GM19455 (cell line): ENCODE measurements around the gene AATK.

ENCODE experiments used
- ATAC-seq: cut with Tn5 transposase; IDR thresholded peaks from one replicate; pipeline ENCODE4 v1.9.1; 2021; ENCODE audit not compliant: unreplicated experiment

The AATK gene

GRCh38 chr17:81180836-81181810, 15.1 kb upstream of the AATK start:
- ATAC-seq = no peak

GRCh38 chr17:81179861-81180260, 13.8 kb upstream of the AATK start:
- no peak for ATAC-seq

- no peak for ATAC-seq
Observed at GRCh38 chr17:81179220-81179619, 13.2 kb upstream of the AATK start.

- ATAC-seq = no peak
Observed at GRCh38 chr17:81178136-81179091, 12.4 kb upstream of the AATK start.

GRCh38 chr17:81176666-81177065, 10.6 kb upstream of the AATK start:
- no peak for ATAC-seq

GRCh38 chr17:81173762-81174155, 7.7 kb upstream of the AATK start:
- no peak for ATAC-seq

GRCh38 chr17:81173052-81173761, 7.2 kb upstream of the AATK start:
- ATAC-seq = no peak

GRCh38 chr17:81171941-81172340, 5.9 kb upstream of the AATK start:
- ATAC-seq = no peak

GRCh38 chr17:81170727-81171494, 4.9 kb upstream of the AATK start:
- ATAC-seq = no peak

GRCh38 chr17:81169870-81170309, 3.9 kb upstream of the AATK start:
- ATAC-seq = no peak

GRCh38 chr17:81167638-81168037, 1.6 kb upstream of the AATK start:
- no peak for ATAC-seq

- ATAC-seq = no peak
Observed at GRCh38 chr17:81167194-81167524, 1.1 kb upstream of the AATK start.

GRCh38 chr17:81165246-81166032, 582 bp downstream of the AATK start, which contains the start of gene PVALEF:
Gene PVALEF (plus strand): TSS chr17:81165507. CDS start chr17:81181227, 15,720 bp downstream.
- ATAC-seq = no peak

- no peak for ATAC-seq
Observed at GRCh38 chr17:81164371-81165245, 1.4 kb downstream of the AATK start.

- no peak for ATAC-seq
Observed at GRCh38 chr17:81163703-81164370, 2.2 kb downstream of the AATK start.

GRCh38 chr17:81163051-81163695, 2.8 kb downstream of the AATK start:
- no peak for ATAC-seq

- ATAC-seq = no peak
Observed at GRCh38 chr17:81162491-81162890, 3.5 kb downstream of the AATK start.
